NCI-H69 (cell line): ENCODE measurements around the gene DAAM2.
A peak's percentile ranks its signal among the peaks of the same experiment; 100 is the strongest.

ENCODE experiments used
- DNase-seq: peaks from one replicate; lab custom pipeline; 2025; lab: John Stamatoyannopoulos, UW

The DAAM2 gene

GRCh38 chr6:39819228-39819627 is 27.1 kb downstream of the DAAM2 start:
- no peak for DNase-seq

DNA sequence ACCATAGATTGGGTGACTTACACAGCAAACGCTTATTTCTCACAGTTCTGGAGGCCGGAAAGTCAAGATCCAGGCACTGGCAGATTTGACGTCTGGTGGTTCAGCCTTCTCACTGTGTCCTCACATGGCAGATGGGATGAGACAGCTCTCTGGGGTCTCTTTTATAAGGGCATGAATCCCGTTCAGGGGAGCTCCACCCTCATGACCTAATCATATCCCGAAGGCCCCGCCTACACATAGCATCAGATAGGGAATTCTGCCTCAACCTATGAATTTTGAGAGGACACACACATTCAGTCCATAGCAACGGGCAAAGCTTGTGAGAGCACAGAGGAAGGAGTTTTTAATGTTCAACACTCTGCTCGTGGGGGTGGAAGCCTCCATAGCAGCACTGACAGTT is 27.5 kb downstream of the DAAM2 start:
- DNase-seq = no peak

- DNase-seq = no peak
These were observed 28.4 kb downstream of the DAAM2 start for GRCh38 chr6:39820553-39820952.

- no peak for DNase-seq
These were observed 29.0 kb downstream of the DAAM2 start for GRCh38 chr6:39821046-39821740.

GRCh38 chr6:39821742-39822532 is 29.8 kb downstream of the DAAM2 start:
- DNase-seq = no peak

GRCh38 chr6:39822846-39823815 is 31.0 kb downstream of the DAAM2 start:
- no peak for DNase-seq

DNA sequence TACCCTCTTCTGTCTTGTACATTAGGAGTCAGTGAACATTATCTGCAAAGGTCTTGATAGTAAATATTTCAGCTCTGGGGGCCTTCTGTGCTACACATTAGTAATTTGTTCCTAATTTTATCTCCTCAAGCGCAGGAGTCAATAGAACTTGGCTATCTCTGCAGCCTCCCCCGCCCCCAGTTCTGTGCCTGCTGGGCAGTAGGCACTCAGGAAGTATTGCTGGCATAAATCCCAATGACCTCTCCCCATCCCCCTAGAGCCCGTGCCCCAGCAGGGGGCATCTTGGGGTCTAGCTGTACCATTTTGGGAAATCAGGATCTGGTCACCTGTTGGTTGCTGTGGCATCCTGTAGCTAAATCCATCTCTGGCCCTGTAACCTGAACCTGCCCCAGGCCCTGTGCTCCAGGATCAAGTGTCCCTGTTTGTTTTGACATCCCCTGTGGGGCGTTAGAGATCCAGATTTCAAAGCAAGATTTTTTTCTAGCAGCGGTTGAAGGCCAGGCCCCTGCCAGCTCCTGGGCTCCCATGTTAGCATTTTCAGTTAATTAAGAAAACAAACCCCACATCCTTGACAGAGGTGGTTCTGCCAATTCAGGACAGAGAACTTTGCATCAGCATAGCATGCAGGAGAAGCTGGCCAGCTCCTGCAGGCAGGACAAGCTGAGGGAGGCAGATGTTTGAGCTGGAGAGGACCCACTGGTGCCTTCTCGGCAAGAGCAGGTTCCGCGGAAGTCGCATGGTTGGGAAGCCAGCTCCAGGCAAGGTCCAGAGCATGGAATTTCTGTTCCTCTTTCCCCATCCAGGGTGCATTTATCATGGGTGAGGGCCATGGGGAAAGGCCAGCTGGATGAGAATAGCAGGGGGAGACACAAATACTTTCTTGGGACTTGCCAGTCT is 32.1 kb downstream of the DAAM2 start:
- peak; percentile 9 for DNase-seq

GRCh38 chr6:39829331-39829730 is 37.2 kb downstream of the DAAM2 start:
- DNase-seq = no peak

- DNase-seq = no peak
These were observed 38.3 kb downstream of the DAAM2 start for GRCh38 chr6:39830444-39830843.

- DNase-seq = no peak
These were observed 39.5 kb downstream of the DAAM2 start for GRCh38 chr6:39831701-39832100.

DNA sequence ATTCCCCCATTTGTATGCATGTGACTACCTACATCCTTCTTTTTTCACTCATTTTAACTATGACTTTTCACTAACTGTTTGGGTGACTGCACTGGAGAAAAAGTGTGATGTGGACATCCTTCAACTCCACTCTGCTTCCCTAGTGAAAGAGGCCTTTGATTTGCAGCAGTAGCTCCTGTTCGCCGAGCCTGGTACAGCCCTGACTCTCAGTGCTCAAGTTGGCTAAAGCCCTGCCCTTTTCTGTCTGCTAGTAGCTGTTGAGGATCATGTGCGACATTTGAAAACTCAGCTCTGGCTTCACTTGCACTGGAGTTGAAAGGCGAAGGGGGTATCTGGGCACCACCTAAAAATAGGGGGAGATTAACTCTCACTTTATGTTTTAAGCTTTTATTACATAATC is 42.1 kb downstream of the DAAM2 start:
- DNase-seq = no peak

DNA sequence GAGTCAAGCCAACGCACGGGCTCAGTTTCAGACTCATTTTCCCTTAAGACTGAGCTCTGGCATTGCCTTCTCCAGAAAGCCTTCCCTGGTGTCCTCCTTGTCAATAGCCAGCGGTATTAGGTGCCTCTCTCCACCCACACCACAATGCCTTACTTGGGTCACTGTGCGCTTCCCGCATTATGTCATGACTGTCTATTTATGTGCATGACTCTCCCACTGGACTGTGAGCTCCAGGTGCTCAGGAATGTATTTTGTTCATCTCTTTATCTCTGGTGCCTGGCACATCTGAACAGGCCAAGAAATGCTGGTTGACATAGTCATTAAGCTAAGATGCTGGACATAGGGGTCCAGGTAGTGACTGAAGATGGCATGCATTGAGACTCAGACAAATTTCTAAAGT is 42.7 kb downstream of the DAAM2 start:
- no peak for DNase-seq

DNA sequence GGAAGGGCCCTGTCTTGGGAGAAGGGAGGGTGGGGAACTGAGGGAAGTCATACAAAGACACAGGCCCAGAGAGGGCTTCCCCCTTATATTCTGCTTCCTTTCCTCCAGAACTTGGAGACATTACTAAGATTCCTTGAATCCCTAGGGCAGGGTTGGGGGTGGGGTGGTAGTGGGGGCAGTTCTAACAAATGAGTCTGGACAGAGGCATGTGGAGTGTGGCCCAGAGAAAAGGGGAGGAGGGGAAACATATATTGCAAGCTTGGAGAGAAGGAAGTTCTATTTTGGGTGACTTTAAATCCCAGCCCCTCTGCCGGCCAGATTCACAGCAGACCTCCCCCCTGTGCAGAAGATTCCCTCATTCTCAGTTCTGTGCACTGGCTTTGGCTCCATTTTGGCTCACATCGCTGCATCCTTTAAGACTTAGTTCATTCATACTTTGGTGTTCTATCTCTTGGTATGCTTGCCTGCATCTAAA is 43.7 kb downstream of the DAAM2 start:
- DNase-seq = no peak

DNA sequence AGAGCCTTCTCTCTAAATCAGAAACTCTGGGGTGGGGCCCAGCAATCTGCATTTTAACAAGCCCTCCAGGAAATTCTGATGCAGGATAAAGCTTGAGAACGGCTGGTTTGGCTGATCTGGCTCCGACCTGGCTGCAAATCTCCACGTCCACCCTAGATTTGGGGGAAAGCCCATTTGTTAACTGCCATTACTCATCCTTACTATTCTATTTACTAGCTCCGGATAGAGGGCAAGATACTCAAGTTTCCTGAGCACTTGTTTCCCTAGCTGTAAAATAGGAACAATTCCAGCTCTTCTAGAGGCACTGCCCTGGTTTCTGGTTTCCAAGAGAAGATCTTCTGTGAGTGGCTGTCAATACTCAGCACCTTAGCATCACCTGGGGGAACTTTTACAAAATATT is 44.4 kb downstream of the DAAM2 start:
- no peak for DNase-seq

GRCh38 chr6:39839445-39839844 is 47.3 kb downstream of the DAAM2 start:
- DNase-seq = no peak

DNA sequence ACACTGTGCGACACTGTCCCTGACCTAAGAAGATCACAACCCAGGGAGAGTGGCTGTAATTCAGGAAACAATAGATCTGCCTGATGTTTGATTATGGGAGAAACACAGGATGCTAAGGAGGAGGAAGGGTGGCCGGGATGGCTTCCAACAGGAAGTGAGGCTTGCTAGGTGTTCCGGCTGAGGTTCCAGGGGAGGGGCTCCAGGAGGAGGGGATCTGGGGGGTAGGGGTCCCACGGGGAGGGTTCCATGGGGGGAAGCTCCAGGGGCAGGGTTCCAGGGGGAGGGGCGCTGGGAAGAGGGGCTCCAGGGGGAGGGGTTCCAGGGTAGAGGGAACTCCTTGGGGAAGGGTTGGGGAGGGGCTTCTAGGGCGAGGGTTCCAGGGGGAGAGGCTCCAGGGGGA is 48.6 kb downstream of the DAAM2 start:
- DNase-seq = no peak

GRCh38 chr6:39841291-39841690 is 49.1 kb downstream of the DAAM2 start:
- no peak for DNase-seq

DNA sequence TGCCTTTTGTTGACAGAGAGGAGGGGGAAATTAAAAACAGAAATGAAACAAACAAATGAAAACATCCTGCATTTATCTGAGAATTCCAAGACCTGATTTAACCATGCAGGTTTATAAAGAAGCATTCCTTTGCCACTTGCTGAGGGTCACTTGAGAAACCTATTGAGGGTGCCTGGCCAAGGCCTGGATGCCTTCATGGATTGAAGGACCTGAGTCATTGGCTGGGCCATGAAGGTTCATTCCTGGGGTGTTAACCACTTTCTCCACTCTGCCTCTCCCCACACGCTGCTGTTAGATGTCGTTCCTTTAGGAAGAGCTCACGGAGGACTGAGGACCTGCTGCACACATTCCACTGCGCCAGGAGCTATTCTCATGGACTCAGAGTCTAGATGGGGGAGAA is 49.7 kb downstream of the DAAM2 start:
- DNase-seq = no peak

GRCh38 chr6:39843305-39844020 is 51.3 kb downstream of the DAAM2 start:
- no peak for DNase-seq

DNA sequence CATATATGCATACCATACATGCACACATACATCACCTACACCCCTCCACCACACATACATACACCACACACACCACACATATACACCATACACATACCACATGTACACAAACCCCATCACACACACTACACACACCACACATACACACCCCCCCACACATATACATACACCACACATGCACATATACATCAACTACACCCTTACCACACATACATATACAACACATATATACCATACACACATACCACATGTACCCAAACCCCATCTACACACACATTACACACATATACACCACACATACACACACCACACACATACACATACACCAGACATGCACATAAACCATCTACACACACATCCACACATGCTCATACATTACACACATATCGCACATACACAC is 52.7 kb downstream of the DAAM2 start:
- DNase-seq = no peak

GRCh38 chr6:39847221-39847620 is 55.0 kb downstream of the DAAM2 start:
- no peak for DNase-seq
